IPS-NIHi7 (cell line): ENCODE data around the gene MT1X.
"Not testable (repeated sequence)": the region's sequence is repeated elsewhere in the genome, so short reads cannot be mapped to it uniquely, and the experiment has no call there.

ENCODE experiments used
- DNase-seq: peaks from one replicate; pipeline ENCODE4 v3.0.0; 2012; ENCODE audit warnings: mixed read lengths; ENCODE audit errors: extremely low spot score

MT1X gene

GRCh38 chr16:56710181-56710737 lies 28.0 kb downstream of the MT1X start:
- DNase-seq = no peak

GRCh38 chr16:56711862-56712261 lies 29.6 kb downstream of the MT1X start:
- DNase-seq = no peak

DNA sequence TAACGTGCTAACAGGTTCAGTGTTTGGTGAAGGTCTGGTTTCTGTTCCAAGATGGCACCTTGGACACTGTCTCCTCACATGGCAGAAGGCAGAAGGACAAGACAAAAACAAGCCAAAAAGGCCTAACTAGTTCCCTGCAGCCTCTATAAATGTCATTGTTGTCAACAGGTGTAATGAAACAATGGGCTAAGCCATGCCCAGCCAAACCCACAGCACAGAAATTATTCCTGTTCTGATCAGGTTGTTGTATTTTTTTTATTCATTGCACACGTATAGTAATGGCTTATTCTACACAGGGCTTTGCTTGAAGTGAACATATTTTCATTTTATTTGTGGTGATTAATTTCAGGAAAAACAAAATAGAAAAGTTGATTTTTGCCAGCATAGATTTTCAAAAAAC lies 31.5 kb downstream of the MT1X start:
- no peak for DNase-seq

GRCh38 chr16:56715126-56715525 lies 32.9 kb downstream of the MT1X start:
- DNase-seq = no peak

DNA sequence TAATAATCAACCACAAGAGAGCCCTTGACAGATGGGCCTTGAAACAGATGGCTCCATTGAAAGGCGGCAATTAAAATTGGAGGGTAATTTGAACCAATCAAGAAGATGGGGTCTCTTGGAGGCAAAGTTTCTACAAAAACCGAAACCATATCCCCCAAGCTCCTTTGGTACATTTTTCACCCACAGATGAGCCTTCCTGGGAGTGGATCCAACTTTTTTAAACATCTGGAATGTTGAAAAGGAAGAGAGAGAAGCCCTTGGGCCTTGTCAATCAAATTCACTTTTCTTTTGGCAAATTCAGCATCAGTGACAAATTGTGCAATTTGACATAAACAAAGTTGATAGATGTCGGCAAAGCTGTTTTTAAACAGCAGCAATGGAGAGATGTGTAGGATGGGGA lies 34.5 kb downstream of the MT1X start:
- DNase-seq = no peak

- DNase-seq = not testable (repeated sequence)
Observed at GRCh38 chr16:56717532-56717931, 35.3 kb downstream of the MT1X start.

DNA sequence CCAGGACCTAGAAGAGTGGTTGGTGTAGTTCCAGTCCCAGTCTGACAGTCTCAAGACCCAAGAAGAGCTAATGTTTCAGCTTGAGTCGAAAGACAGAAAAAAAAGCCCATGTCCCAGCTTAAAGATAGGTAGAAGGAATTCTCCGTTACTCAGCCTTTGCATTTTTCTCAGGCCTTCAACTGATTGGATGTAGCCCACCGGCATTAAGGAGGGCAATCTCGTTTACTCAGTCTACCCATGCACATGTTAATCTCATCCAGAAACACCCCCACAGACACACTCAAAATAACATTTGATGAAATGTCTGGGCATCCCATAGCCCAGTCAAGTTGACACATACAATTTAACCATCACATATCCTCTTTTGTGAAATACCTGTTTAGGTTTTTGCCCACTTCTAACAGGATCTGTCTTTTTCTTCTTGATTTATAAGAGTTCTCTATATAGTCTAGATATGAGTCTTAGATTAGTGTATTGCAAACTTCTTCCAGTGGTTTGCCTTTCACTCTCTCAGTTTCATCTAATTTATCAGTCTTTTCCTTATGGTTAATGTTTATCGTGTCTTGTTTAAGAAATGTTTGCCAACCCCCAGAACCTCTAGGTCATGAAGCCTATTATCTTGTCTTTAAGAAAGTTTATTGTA lies 40.1 kb downstream of the MT1X start:
- no peak for DNase-seq

- no peak for DNase-seq
Observed at GRCh38 chr16:56724191-56724590, 41.9 kb downstream of the MT1X start.

GRCh38 chr16:56726283-56726682 lies 44.0 kb downstream of the MT1X start:
- DNase-seq = no peak

DNA sequence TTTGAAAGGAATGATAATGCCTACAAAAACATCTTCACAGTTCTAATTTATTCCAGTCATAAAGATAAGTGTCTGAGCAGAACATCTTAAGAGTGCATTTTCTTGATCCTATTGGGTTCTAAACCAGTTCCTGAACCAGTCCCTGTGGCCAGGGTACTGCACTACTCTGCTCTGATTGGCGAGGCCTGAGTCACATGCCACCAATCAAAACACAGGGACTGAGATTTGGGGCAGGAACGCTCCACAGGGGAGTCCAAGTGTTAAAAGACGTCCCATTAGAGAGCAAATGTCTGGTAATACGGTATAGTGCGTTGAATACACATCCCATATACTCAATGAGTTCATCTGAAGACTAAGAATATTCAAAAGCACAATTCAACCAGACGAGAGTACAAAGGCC lies 44.7 kb downstream of the MT1X start:
- no peak for DNase-seq

DNA sequence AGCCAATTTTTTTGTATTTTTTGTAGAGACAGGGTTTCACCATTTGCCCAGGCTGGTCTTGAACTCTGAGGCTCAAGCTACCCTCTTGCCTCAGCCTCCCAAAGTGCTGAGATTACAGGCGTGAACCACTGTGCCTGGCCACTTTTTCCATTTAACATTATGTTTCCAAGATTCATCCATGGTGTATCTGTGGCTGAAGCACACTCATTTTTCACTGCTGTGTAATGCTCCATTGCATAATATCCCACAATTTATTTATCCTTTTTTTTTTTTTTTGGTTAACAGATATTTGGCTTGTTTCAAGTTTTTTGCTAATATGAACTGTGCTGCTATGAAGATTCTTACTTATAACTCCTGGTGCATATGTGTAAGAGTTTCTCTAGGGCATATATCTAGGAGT lies 45.8 kb downstream of the MT1X start:
- DNase-seq = no peak

GRCh38 chr16:56728980-56729734 lies 46.9 kb downstream of the MT1X start:
- DNase-seq = no peak

- peak; percentile 98 for DNase-seq
Observed at GRCh38 chr16:56729735-56730662, 47.7 kb downstream of the MT1X start, which contains the start of gene NUP93. Gene NUP93 (plus strand): TSS chr16:56730129. CDS start chr16:56748248, 18,119 bp downstream.

DNA sequence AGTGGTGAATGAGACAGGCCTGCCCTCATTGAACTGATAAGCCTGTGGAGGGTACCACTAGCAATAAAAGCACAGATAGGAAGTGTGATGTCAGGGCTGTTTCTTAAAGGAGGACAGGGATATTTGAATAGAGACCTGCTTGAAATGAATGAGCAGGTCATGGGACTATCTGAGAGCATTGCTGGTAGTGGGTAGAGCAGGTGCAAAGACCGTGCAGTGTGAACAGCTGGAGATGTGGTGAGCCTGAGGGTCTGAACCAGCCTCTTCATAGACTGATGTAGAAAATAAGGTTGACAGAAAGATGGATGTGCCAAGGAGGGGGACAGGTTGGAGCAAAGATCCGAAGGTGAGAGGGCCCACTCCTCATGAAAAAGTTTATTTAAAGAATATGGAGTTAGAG lies 50.1 kb downstream of the MT1X start:
- DNase-seq = no peak

DNA sequence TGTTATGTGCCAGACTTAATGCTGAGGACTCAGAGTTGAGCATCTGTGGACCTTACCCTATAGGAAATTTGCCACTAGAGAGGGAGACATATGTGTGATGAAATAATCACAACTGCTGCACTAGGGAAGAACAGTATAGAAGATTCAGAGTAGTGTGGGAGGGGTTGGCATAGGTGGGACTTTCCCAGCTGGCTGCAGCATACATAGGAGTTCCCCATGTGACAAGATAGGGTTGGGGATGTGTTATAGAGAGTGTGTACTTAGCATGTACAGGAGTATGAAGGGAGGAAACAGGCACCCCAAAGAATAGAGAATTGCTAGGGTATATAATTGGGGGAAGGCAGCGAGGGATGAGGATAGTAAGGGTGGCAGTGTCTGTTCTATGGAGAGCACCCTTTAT lies 50.6 kb downstream of the MT1X start:
- DNase-seq = no peak
